Endothelial cell of umbilical vein (primary cell): ENCODE results near the gene TSPAN18. TPM values are rescaled to one million over a fixed set of nuclear protein-coding genes. Genes with fewer than 3 reads are reported as not detected.

ENCODE experiments used
- BruUV-seq: library from RNA; stranded (reverse); fragments of 400-500 nt; replicated peaks from 2 replicates; lab custom pipeline; 2021; lab: Mats Ljungman, UMichigan
- CTCF ChIA-PET: fragments of 300-600, 350-600 bp; sonication (Branson Sonifier 250); formaldehyde crosslinking; loops from one replicate; lab custom pipeline; 2021; ENCODE audit warnings: antibody characterized with exemption, inconsistent platforms; lab: Charles Lee
- POLR2A ChIA-PET: fragments of 300-600, 350-600 bp; sonication (Branson Sonifier 250); formaldehyde crosslinking; loops from one replicate; lab custom pipeline; 2021; ENCODE audit warnings: antibody characterized with exemption, inconsistent platforms; lab: Charles Lee
- DNase-seq: peaks from one replicate; pipeline ENCODE4 v3.0.0-alpha.2; 2011; ENCODE audit warnings: low read depth, low spot score
- FAIRE-seq: peaks from 2 replicates; lab custom pipeline; 2011; peaks lifted over from hg19 to GRCh38; lab: Jason Lieb, UNC
- H2AFZ ChIP-seq: 2 replicates; pipeline ENCODE4 v1.6.0; 2012; ENCODE audit warnings: low read depth, low read length, control low read depth, inconsistent platforms
- H3K27ac ChIP-seq: 2 replicates; pipeline ENCODE4 v1.5.1; 2011; ENCODE audit warnings: low read depth, mild to moderate bottlenecking, control low read depth, low read length, moderate library complexity; ENCODE audit not compliant: insufficient read depth
- H3K27me3 ChIP-seq, 2 experiments: 2 replicates each; pipeline versions ENCODE4 v1.6.0 to v1.6.1; 2011; ENCODE audit warnings: low read length in 2 of 2, mixed read lengths in 1 of 2; ENCODE audit not compliant: control insufficient read depth in 2 of 2, insufficient read depth in 2 of 2
- H3K36me3 ChIP-seq, 2 experiments: 2 replicates in 1 of 2; 3 replicates in 1 of 2; pipeline ENCODE4 v1.5.1; 2011; ENCODE audit warnings: low read length in 2 of 2, mild to moderate bottlenecking in 1 of 2, moderate library complexity in 1 of 2; ENCODE audit not compliant: control insufficient read depth in 2 of 2, insufficient read depth in 2 of 2; ENCODE audit errors: extremely low read depth in 1 of 2
- H3K4me1 ChIP-seq: 3 replicates; pipeline ENCODE4 v1.5.1; 2011; ENCODE audit warnings: mild to moderate bottlenecking, low read length; ENCODE audit not compliant: control insufficient read depth, insufficient read depth; ENCODE audit errors: extremely low read depth
- H3K4me2 ChIP-seq: 2 replicates; pipeline ENCODE4 v1.6.1; 2011; ENCODE audit warnings: low read length, control low read depth, mixed read lengths; ENCODE audit not compliant: insufficient read depth
- H3K4me3 ChIP-seq, 3 experiments: fragments of 200-600 bp in 1 of 3; sonication (generic), shearing (Covaris generic) in 1 of 3; replicated peaks in 1 of 3; 2 replicates each; pipeline ENCODE4 v1.5.1; 2011 to 2016; ENCODE audit warnings: control low read depth in 3 of 3, low read length in 3 of 3, mild to moderate bottlenecking in 2 of 3, inconsistent platforms in 1 of 3, low read depth in 1 of 3, moderate library complexity in 1 of 3; ENCODE audit not compliant: insufficient read depth in 1 of 3
- H3K79me2 ChIP-seq: 2 replicates; pipeline ENCODE4 v1.6.0; 2012; ENCODE audit warnings: low read length, inconsistent platforms; ENCODE audit not compliant: control insufficient read depth, insufficient read depth
- H3K9ac ChIP-seq: replicated peaks from 2 replicates; pipeline ENCODE3; 2011; ENCODE audit warnings: low read length, control low read depth; ENCODE audit not compliant: insufficient read depth; ENCODE audit errors: extremely low read depth
- H3K9me1 ChIP-seq: replicated peaks from 3 replicates; pipeline ENCODE4 v1.6.0; 2011; ENCODE audit warnings: mild to moderate bottlenecking, low read length; ENCODE audit not compliant: control insufficient read depth, insufficient read depth; ENCODE audit errors: extremely low read depth
- H3K9me3 ChIP-seq: replicated peaks from 2 replicates; pipeline ENCODE4 v1.5.1; 2012; ENCODE audit warnings: low read length, inconsistent platforms; ENCODE audit not compliant: control insufficient read depth, insufficient read depth
- H4K20me1 ChIP-seq: replicated peaks from 2 replicates; pipeline ENCODE3; 2011; ENCODE audit warnings: mild to moderate bottlenecking, low read length; ENCODE audit not compliant: control insufficient read depth, insufficient read depth; ENCODE audit errors: extremely low read depth
- EZH2 ChIP-seq: IDR thresholded peaks from 2 replicates; pipeline ENCODE4 v1.6.1; 2012; ENCODE audit warnings: borderline replicate concordance, low read depth, mild to moderate bottlenecking, moderate library complexity, low read length, inconsistent platforms; ENCODE audit not compliant: severe bottlenecking
- JUN ChIP-seq: IDR thresholded peaks from 2 replicates; pipeline ENCODE4 v1.6.1; 2011; ENCODE audit warnings: borderline replicate concordance, low read depth; ENCODE audit not compliant: insufficient read length, insufficient read depth
- MAX ChIP-seq: IDR thresholded peaks from 2 replicates; pipeline ENCODE4 v1.6.1; 2011; ENCODE audit not compliant: insufficient read depth, insufficient read length
- MYC ChIP-seq: IDR thresholded peaks from one replicate; pipeline ENCODE4 v1.6.1; 2011; ENCODE audit warnings: mild to moderate bottlenecking, low read depth, low read length
- POLR2A ChIP-seq: IDR thresholded peaks from 2 replicates; pipeline ENCODE4 v1.6.1; 2012; ENCODE audit warnings: low read depth, mild to moderate bottlenecking, control low read depth, low read length
- dilution Hi-C: fragments of 300-500 bp; cut with MboI; formaldehyde crosslinking; loops from one replicate; pipeline ENCODE4 v1.15.0; 2019; ENCODE audit warnings: low sequenced_read_pairs; ENCODE audit not compliant: extremely low pct_ligation_motif_present
- intact Hi-C: fragments of 100-400 bp; cut with micrococcal nuclease; formaldehyde crosslinking; loops from one replicate; pipeline ENCODE4 v1.10.0; 2022
- polyA plus RNA-seq, 4 experiments: library from polyadenylated mRNA; depleted of rRNA in 3 of 4; stranded (reverse) in 3 of 4; unstranded in 1 of 4; fragments of >200 nt; gene quantifications; 2 replicates each; pipeline versions ENCODE4 v1.2.1 to v1.2.3, GENCODE V29; 2011 to 2012; ENCODE audit warnings: missing spikeins in 1 of 4
- total RNA-seq: library from RNA; stranded (reverse); gene quantifications from 2 replicates; pipeline ENCODE4 v1.2.3, GENCODE V29; 2021
- TF ChIP-seq, protein P1 (sequence below), 2 donors: IDR thresholded peaks; 1 replicate in 1 of 2; 2 replicates in 1 of 2; pipeline ENCODE4 v1.5.1; 2011; ENCODE audit warnings: low read length in 2 of 2, mild to moderate bottlenecking in 2 of 2, moderate library complexity in 2 of 2, control low read depth in 1 of 2, inconsistent platforms in 1 of 2, low read depth in 1 of 2; ENCODE audit not compliant: insufficient read depth in 1 of 2; ENCODE audit errors: extremely low read depth in 1 of 2

Gene TSPAN18
- total and polyA plus RNA-seq, 2 donors (not counting 3 experiments of a cell fraction or from before 2014, with no cell fraction given) = 32.2 to 118 TPM

- H3K4me2 ChIP-seq = no peak overlapping the region
- H3K9me3 ChIP-seq = no peaks in the 10 kb centered on the region
- no peak overlapping the region for H2AFZ ChIP-seq
- no peak overlapping the region for H3K9ac ChIP-seq
- H3K27ac ChIP-seq = no peak overlapping the region
- H3K27me3 ChIP-seq = peaks cover 11 to 18% of the 10 kb centered on the region in 2 experiments
- dilution Hi-C loops (no loop called here), intact Hi-C loops (no loop called here)
- no peaks in the 10 kb centered on the region for H3K79me2 ChIP-seq
- FAIRE-seq (no peak), DNase-seq (no peak)
- H4K20me1 ChIP-seq = no peaks in the 10 kb centered on the region
- TF ChIP-seq POLR2A (no peak), MAX (no peak), MYC (no peak), EZH2 (no peak), JUN (no peak)
- TF ChIP-seq, protein P1, sequence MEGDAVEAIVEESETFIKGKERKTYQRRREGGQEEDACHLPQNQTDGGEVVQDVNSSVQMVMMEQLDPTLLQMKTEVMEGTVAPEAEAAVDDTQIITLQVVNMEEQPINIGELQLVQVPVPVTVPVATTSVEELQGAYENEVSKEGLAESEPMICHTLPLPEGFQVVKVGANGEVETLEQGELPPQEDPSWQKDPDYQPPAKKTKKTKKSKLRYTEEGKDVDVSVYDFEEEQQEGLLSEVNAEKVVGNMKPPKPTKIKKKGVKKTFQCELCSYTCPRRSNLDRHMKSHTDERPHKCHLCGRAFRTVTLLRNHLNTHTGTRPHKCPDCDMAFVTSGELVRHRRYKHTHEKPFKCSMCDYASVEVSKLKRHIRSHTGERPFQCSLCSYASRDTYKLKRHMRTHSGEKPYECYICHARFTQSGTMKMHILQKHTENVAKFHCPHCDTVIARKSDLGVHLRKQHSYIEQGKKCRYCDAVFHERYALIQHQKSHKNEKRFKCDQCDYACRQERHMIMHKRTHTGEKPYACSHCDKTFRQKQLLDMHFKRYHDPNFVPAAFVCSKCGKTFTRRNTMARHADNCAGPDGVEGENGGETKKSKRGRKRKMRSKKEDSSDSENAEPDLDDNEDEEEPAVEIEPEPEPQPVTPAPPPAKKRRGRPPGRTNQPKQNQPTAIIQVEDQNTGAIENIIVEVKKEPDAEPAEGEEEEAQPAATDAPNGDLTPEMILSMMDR (IDR thresholded peaks at IDR 0.05; ENCODE audit: extremely low read depth in 1 of 2, insufficient read depth in 1 of 2, low read depth in 1 of 2, low read length in 2 of 2) = no peak
- BruUV-seq = no TSS peak
- no peaks in the 10 kb centered on the region for H3K36me3 ChIP-seq
- no peaks in the 10 kb centered on the region for H3K4me1 ChIP-seq
- ChIA-PET POLR2A (no interaction called here), CTCF (interaction anchor here (1.3 kb wide), 1 partner anchor 70 kb away, joined by 3 read pairs; no protein-coding TSS in a partner anchor)
- no peaks in the 10 kb centered on the region for H3K9me1 ChIP-seq
- no peak overlapping the region for H3K4me3 ChIP-seq
Measured at GRCh38 chr11:44687388-44687787, 39.4 kb upstream of the TSPAN18 start.

GRCh38 chr11:44689265-44689664, 37.5 kb upstream of the TSPAN18 start:
- TF ChIP-seq, protein P1 (IDR thresholded peaks at IDR 0.05; ENCODE audit: extremely low read depth in 1 of 2, insufficient read depth in 1 of 2, low read depth in 1 of 2, low read length in 2 of 2) = no peak
- TF ChIP-seq POLR2A = no peak
- Histone ChIP-seq H3K9me3 (no peaks in the 10 kb centered on the region), H2AFZ (no peak overlapping the region), H3K79me2 (no peaks in the 10 kb centered on the region), H3K9ac (no peak overlapping the region), H3K4me3 (no peak overlapping the region), H3K4me1 (no peaks in the 10 kb centered on the region), H4K20me1 (no peaks in the 10 kb centered on the region), H3K36me3 (no peaks in the 10 kb centered on the region), H3K27me3 (peaks cover 11 to 18% of the 10 kb centered on the region in 2 experiments), H3K9me1 (no peaks in the 10 kb centered on the region), H3K4me2 (no peak overlapping the region), H3K27ac (no peak overlapping the region)
- dilution Hi-C loops = no loop called here
- POLR2A ChIA-PET = no interaction called here
- intact Hi-C loops = no loop called here
- FAIRE-seq (no peak), DNase-seq (no peak)
- CTCF ChIA-PET = no interaction called here
- BruUV-seq = no TSS peak
